BE2C (cell line): ENCODE data around the gene PARP1.
"Not testable (repeated sequence)": the region's sequence is repeated elsewhere in the genome, so short reads cannot be mapped to it uniquely, and the experiment has no call there.

Source experiments
- DNase-seq: peaks from one replicate; pipeline ENCODE4 v3.0.0-alpha.2; 2020
- H3K27me3 ChIP-seq: fragments of 250-450 bp; sonication (Bioruptor Pico); 2 replicates; pipeline ENCODE4 v1.5.1; 2020; ENCODE audit warnings: mild to moderate bottlenecking
- H3K36me3 ChIP-seq: fragments of 250-450 bp; sonication (Bioruptor Pico); 2 replicates; pipeline ENCODE4 v1.5.1; 2020; ENCODE audit warnings: mild to moderate bottlenecking
- H3K4me1 ChIP-seq: fragments of 250-450 bp; sonication (Bioruptor Pico); 2 replicates; pipeline ENCODE4 v1.5.1; 2020
- H3K4me3 ChIP-seq: 2 replicates; pipeline ENCODE4 v1.5.1; 2011; ENCODE audit warnings: low read depth, low read length
- H3K9me3 ChIP-seq: fragments of 250-450 bp; sonication (Bioruptor Pico); 2 replicates; pipeline ENCODE4 v1.5.1; 2020
- TF ChIP-seq, protein P1 (sequence below): IDR thresholded peaks from 2 replicates; pipeline ENCODE4 v1.5.1; 2012; ENCODE audit warnings: mild to moderate bottlenecking, low read depth, low read length

PARP1 gene

GRCh38 chr1:226351709-226352108, 56.2 kb downstream of the PARP1 start:
- Histone ChIP-seq H3K4me1 (peaks cover 10% of the 10 kb centered on the region), H3K36me3 (0 out of 2 replicates have a peak, but pooled peaks cover 3% of the 10 kb centered on the region), H3K27me3 (no peaks in the 10 kb centered on the region), H3K9me3 (no peaks in the 10 kb centered on the region), H3K4me3 (no peak overlapping the region)
- TF ChIP-seq, protein P1, sequence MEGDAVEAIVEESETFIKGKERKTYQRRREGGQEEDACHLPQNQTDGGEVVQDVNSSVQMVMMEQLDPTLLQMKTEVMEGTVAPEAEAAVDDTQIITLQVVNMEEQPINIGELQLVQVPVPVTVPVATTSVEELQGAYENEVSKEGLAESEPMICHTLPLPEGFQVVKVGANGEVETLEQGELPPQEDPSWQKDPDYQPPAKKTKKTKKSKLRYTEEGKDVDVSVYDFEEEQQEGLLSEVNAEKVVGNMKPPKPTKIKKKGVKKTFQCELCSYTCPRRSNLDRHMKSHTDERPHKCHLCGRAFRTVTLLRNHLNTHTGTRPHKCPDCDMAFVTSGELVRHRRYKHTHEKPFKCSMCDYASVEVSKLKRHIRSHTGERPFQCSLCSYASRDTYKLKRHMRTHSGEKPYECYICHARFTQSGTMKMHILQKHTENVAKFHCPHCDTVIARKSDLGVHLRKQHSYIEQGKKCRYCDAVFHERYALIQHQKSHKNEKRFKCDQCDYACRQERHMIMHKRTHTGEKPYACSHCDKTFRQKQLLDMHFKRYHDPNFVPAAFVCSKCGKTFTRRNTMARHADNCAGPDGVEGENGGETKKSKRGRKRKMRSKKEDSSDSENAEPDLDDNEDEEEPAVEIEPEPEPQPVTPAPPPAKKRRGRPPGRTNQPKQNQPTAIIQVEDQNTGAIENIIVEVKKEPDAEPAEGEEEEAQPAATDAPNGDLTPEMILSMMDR = no peak
- no peak for DNase-seq

- no peaks in the 10 kb centered on the region for H3K27me3 ChIP-seq
- TF ChIP-seq, protein P1 = no peak
- H3K4me1 ChIP-seq = peaks cover 6% of the 10 kb centered on the region
- H3K36me3 ChIP-seq = 0 out of 2 replicates have a peak, but pooled peaks cover 2% of the 10 kb centered on the region
- H3K9me3 ChIP-seq = no peaks in the 10 kb centered on the region
- H3K4me3 ChIP-seq = no peak overlapping the region
- DNase-seq = no peak
Observed at GRCh38 chr1:226350519-226350865, 57.4 kb downstream of the PARP1 start.

- DNase-seq = no peak
- no peak overlapping the region for H3K4me3 ChIP-seq
Observed at GRCh38 chr1:226349801-226350518, 57.9 kb downstream of the PARP1 start.

DNA sequence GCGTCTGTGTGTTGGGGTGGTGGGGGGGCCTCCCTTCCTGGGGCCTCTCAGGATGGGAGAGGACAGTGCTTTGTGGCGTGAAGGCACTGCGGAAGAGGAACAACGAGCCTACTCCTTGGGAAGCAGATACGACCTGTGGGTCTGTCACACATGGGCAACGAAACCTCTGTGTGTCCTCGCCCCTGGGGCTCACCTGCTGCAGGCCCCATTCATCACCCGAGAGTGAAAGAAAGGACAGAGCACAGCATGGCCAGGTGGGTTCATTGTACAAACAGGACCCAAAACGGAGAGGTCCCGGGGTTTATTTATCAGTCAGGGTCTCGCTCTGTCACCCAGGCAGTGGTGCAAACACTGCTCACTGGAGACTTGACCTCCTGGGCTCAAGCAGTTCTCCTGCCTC, 58.8 kb downstream of the PARP1 start:
- peaks cover 6% of the 10 kb centered on the region for H3K4me1 ChIP-seq
- H3K4me3 ChIP-seq = no peak overlapping the region
- DNase-seq = no peak
- TF ChIP-seq, protein P1 = no peak
- H3K9me3 ChIP-seq = no peaks in the 10 kb centered on the region
- no peaks in the 10 kb centered on the region for H3K27me3 ChIP-seq
- H3K36me3 ChIP-seq = no peaks in the 10 kb centered on the region

More at GRCh38 chr1:226349801-226350518, 57.9 kb downstream of the PARP1 start:
- H3K9me3 ChIP-seq = no peaks in the 10 kb centered on the region
- TF ChIP-seq, protein P1 = no peak
- no peaks in the 10 kb centered on the region for H3K27me3 ChIP-seq
- H3K36me3 ChIP-seq = no peaks in the 10 kb centered on the region
- H3K4me1 ChIP-seq = peaks cover 6% of the 10 kb centered on the region

DNA sequence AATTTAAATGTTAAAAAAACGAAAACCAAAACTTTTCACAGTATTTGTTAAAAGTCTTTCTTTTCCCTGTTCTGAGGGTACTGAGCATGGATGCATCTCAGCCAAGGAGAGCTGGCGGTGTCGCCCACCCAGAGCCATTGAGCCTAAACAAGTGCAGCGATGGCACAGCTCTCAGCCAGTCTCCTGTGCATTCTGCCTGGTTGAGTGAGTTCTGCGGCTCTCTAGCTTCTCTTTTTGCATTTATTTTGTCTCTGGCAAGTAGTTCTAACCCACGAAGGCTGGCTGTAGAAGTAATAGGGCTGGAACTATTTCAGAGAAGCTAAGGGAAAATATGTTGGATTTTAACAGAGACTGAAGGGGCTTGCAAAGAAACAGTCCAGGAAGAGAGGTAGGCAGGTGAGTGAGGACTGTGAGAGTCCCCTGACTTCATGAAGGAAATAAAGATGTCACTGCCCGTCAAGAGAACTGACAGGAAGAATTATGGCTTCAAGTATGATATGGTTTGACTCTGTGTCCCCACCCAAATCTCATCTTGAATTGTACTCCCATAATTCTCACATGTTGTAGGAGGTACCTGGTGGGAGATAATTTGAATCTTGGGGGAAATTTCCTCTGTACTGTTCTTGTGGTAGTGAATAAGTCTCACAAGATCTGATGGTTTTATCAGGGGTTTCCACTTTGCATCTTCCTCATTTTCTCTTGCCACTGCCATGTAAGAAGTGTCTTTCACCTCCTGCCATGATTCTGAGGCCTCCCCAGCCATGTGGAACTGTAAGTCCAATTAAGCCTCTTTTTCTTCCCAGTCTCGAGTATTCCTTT, 63.2 kb downstream of the PARP1 start:
- Histone ChIP-seq H3K4me1 (no peaks in the 10 kb centered on the region), H3K36me3 (no peaks in the 10 kb centered on the region), H3K9me3 (no peaks in the 10 kb centered on the region), H3K27me3 (no peaks in the 10 kb centered on the region), H3K4me3 (no peak overlapping the region)
- TF ChIP-seq, protein P1 = no peak
- DNase-seq = no peak

DNA sequence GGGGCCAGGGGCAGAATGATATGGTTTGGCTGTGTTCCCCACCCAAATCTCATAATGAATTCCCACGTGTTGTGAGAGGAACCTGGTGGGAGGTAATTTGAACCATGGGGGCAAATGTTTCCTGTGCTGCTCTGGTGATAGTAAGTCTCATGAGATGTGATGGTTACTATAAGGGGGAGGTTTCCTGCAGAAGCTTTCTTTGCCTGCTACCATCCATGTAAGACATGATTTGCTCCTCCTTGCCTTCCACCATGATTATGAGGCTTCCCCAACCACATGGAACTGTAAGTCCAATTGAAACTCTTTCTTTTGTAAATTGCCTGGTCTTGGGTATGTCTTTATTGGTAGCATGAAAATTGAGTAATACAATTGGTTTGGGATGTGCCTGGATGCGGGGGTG, 65.2 kb downstream of the PARP1 start:
- no peaks in the 10 kb centered on the region for H3K9me3 ChIP-seq
- TF ChIP-seq, protein P1 = no peak
- DNase-seq = no peak
- no peaks in the 10 kb centered on the region for H3K4me1 ChIP-seq
- no peak overlapping the region for H3K4me3 ChIP-seq
- no peaks in the 10 kb centered on the region for H3K36me3 ChIP-seq
- H3K27me3 ChIP-seq = no peaks in the 10 kb centered on the region

- H3K27me3 ChIP-seq, H3K9me3 ChIP-seq, DNase-seq, H3K36me3 ChIP-seq, H3K4me1 ChIP-seq, H3K4me3 ChIP-seq: not testable (repeated sequence)
Observed at GRCh38 chr1:226340111-226340510, 67.8 kb downstream of the PARP1 start.
